H1 (cell line): Measurements from ENCODE around the gene LY6G6C. TPM values are rescaled to one million over a fixed set of nuclear protein-coding genes. Genes with fewer than 3 reads are reported as not detected.

ENCODE experiments used
- CTCF ChIA-PET: fragments of 300-600 bp; sonication (Branson Sonifier 250); formaldehyde crosslinking; loops from one replicate; lab custom pipeline; 2021; ENCODE audit not compliant: partially characterized antibody; lab: Charles Lee
- POLR2A ChIA-PET: fragments of 300-600 bp; sonication (Branson Sonifier 250); formaldehyde crosslinking; loops from one replicate; lab custom pipeline; 2021; ENCODE audit warnings: inconsistent platforms; ENCODE audit not compliant: partially characterized antibody; lab: Charles Lee
- DNase-seq, 2 experiments: peaks; one replicate each; pipeline versions ENCODE4 v3.0.0 to v3.0.0-alpha.2; 2010 to 2022; ENCODE audit warnings: low spot score in 2 of 2, low read depth in 1 of 2, mixed read lengths in 1 of 2
- FAIRE-seq: peaks from 2 replicates; lab custom pipeline; 2011; peaks lifted over from hg19 to GRCh38; lab: Jason Lieb, UNC
- H2AFZ ChIP-seq: 2 replicates; pipeline ENCODE4 v1.8.1; 2012; ENCODE audit warnings: low read length, inconsistent platforms
- H2AK5ac ChIP-seq: 2 replicates; pipeline ENCODE4 v1.6.1; 2013; ENCODE audit warnings: low read depth, low read length
- H2BK120ac ChIP-seq: replicated peaks from 2 replicates; pipeline ENCODE3; 2013; ENCODE audit warnings: low read depth, low read length, inconsistent platforms
- H2BK12ac ChIP-seq: 2 replicates; pipeline ENCODE4 v1.6.1; 2013; ENCODE audit warnings: low read depth, low read length
- H2BK15ac ChIP-seq: 2 replicates; pipeline ENCODE4 v1.6.1; 2013; ENCODE audit warnings: low read length
- H2BK20ac ChIP-seq: 2 replicates; pipeline ENCODE4 v1.6.1; 2013; ENCODE audit warnings: low read length
- H2BK5ac ChIP-seq: 2 replicates; pipeline ENCODE4 v1.6.1; 2013; ENCODE audit warnings: low read depth, low read length
- H3K14ac ChIP-seq: 2 replicates; pipeline ENCODE4 v1.6.1; 2013; ENCODE audit warnings: inconsistent platforms; ENCODE audit not compliant: insufficient read length
- H3K18ac ChIP-seq: 2 replicates; pipeline ENCODE4 v1.6.1; 2013; ENCODE audit warnings: low read length; ENCODE audit errors: extremely low read depth
- H3K23ac ChIP-seq: 2 replicates; pipeline ENCODE4 v1.6.1; 2013; ENCODE audit warnings: inconsistent platforms; ENCODE audit not compliant: insufficient read length
- H3K23me2 ChIP-seq: 2 replicates; pipeline ENCODE4 v1.6.1; 2013; ENCODE audit warnings: low read depth, low read length
- H3K27ac ChIP-seq: 2 replicates; pipeline ENCODE4 v1.6.1; 2011; ENCODE audit warnings: low read depth, low read length, inconsistent platforms
- H3K27me3 ChIP-seq, 4 experiments: replicated peaks in 1 of 4; 1 replicate in 1 of 4; 2 replicates in 3 of 4; pipeline versions ENCODE4 v1.6.1 to v1.8.1; 2011 to 2013; ENCODE audit warnings: low read length in 3 of 4, mild to moderate bottlenecking in 3 of 4, inconsistent platforms in 2 of 4, mixed read lengths in 2 of 4, moderate library complexity in 1 of 4; ENCODE audit not compliant: control insufficient read depth in 3 of 4, insufficient read depth in 3 of 4; ENCODE audit errors: extremely low read depth in 1 of 4
- H3K36me3 ChIP-seq, 4 experiments: 2 replicates each; pipeline versions ENCODE4 v1.6.1 to v1.8.1; 2011 to 2013; ENCODE audit warnings: mild to moderate bottlenecking in 4 of 4, low read length in 3 of 4, moderate library complexity in 2 of 4, control low read depth in 1 of 4, inconsistent platforms in 1 of 4; ENCODE audit not compliant: insufficient read depth in 4 of 4, control insufficient read depth in 2 of 4
- H3K4ac ChIP-seq: replicated peaks from 2 replicates; pipeline ENCODE3; 2013; ENCODE audit warnings: low read length, low read depth, mixed read lengths, inconsistent platforms; ENCODE audit not compliant: insufficient read length
- H3K4me1 ChIP-seq, 4 experiments: replicated peaks in 1 of 4; 1 replicate in 1 of 4; 2 replicates in 3 of 4; pipeline versions ENCODE4 v1.6.1 to v1.8.1; 2011 to 2013; ENCODE audit warnings: low read length in 3 of 4, inconsistent platforms in 2 of 4, mixed read lengths in 1 of 4; ENCODE audit not compliant: insufficient read depth in 4 of 4, control insufficient read depth in 3 of 4
- H3K4me2 ChIP-seq, 2 experiments: 2 replicates each; pipeline versions ENCODE4 v1.6.1 to v1.8.1; 2011 to 2013; ENCODE audit warnings: low read depth in 2 of 2, low read length in 2 of 2, control low read depth in 1 of 2, inconsistent platforms in 1 of 2, mild to moderate bottlenecking in 1 of 2; ENCODE audit not compliant: insufficient read depth in 1 of 2
- H3K4me3 ChIP-seq, 4 experiments: fragments of 200-600, 300-600 bp in 1 of 4; sonication (generic), shearing (Covaris generic), sonication (Bioruptor Twin) in 1 of 4; 2 replicates each; pipeline versions ENCODE4 v1.5.1 to v1.8.1; 2011 to 2016; ENCODE audit warnings: low read length in 4 of 4, low read depth in 3 of 4, control low read depth in 2 of 4, inconsistent platforms in 2 of 4, mild to moderate bottlenecking in 2 of 4, mixed read lengths in 1 of 4, moderate library complexity in 1 of 4; ENCODE audit not compliant: insufficient read depth in 2 of 4; ENCODE audit errors: extremely low read depth in 1 of 4
- H3K56ac ChIP-seq: replicated peaks from 2 replicates; pipeline ENCODE3; 2013; ENCODE audit warnings: low read depth, mild to moderate bottlenecking, mixed read lengths, low read length, inconsistent platforms; ENCODE audit not compliant: insufficient read length
- H3K79me1 ChIP-seq: 2 replicates; pipeline ENCODE4 v1.6.1; 2013; ENCODE audit warnings: low read depth, low read length, control low read depth
- H3K79me2 ChIP-seq, 2 experiments: 2 replicates each; pipeline versions ENCODE4 v1.6.1 to v1.8.1; 2012 to 2013; ENCODE audit warnings: low read length in 2 of 2, mild to moderate bottlenecking in 2 of 2, inconsistent platforms in 1 of 2; ENCODE audit not compliant: insufficient read depth in 2 of 2, control insufficient read depth in 1 of 2
- H3K9ac ChIP-seq, 4 experiments: replicated peaks in 1 of 4; 1 replicate in 1 of 4; 2 replicates in 3 of 4; pipeline versions ENCODE4 v1.6.1 to v1.8.1; 2011 to 2013; ENCODE audit warnings: low read depth in 3 of 4, low read length in 3 of 4, control low read depth in 2 of 4, mild to moderate bottlenecking in 2 of 4, moderate library complexity in 2 of 4, inconsistent platforms in 1 of 4; ENCODE audit errors: extremely low read depth in 1 of 4
- H3K9me3 ChIP-seq, 2 experiments: 2 replicates each; pipeline versions ENCODE4 v1.6.1 to v1.8.1; 2012 to 2013; ENCODE audit warnings: mild to moderate bottlenecking in 2 of 2, moderate library complexity in 2 of 2, control low read depth in 1 of 2, inconsistent platforms in 1 of 2, low read depth in 1 of 2, low read length in 1 of 2, mixed read lengths in 1 of 2; ENCODE audit not compliant: insufficient read depth in 2 of 2
- H4K20me1 ChIP-seq, 2 experiments: replicated peaks in 1 of 2; 2 replicates each; pipeline versions ENCODE3 to v1.8.1; 2011 to 2013; ENCODE audit warnings: inconsistent platforms in 2 of 2, low read length in 2 of 2, mild to moderate bottlenecking in 1 of 2; ENCODE audit not compliant: insufficient read depth in 2 of 2, control insufficient read depth in 1 of 2
- H4K5ac ChIP-seq: 2 replicates; pipeline ENCODE4 v1.6.1; 2013; ENCODE audit warnings: low read length, low read depth, mixed read lengths, inconsistent platforms; ENCODE audit not compliant: insufficient read length
- H4K8ac ChIP-seq: 2 replicates; pipeline ENCODE4 v1.8.0; 2013; ENCODE audit warnings: mild to moderate bottlenecking, moderate library complexity, low read length, inconsistent platforms; ENCODE audit not compliant: insufficient read depth; ENCODE audit errors: extremely low read depth
- H4K91ac ChIP-seq: replicated peaks from 2 replicates; pipeline ENCODE3; 2013; ENCODE audit warnings: low read length, mixed read lengths, inconsistent platforms; ENCODE audit not compliant: insufficient read length
- EP300 ChIP-seq, 2 experiments: IDR thresholded peaks; 1 replicate in 1 of 2; 2 replicates in 1 of 2; pipeline ENCODE4 v1.6.1; 2011 to 2012; ENCODE audit warnings: low read depth in 2 of 2, low read length in 2 of 2, mild to moderate bottlenecking in 2 of 2, borderline replicate concordance in 1 of 2, inconsistent platforms in 1 of 2, moderate library complexity in 1 of 2
- WGBS, 2 experiments: shearing (Covaris generic) in 1 of 2; methylation state at CpG; one replicate each; pipeline versions ENCODE4 v1.1.6 to v1.1.7; 2013 to 2015; ENCODE audit warnings: low lambda C conversion rate in 2 of 2, mixed read lengths in 2 of 2, inconsistent platforms in 1 of 2, low coverage in 1 of 2, missing lambda C conversion rate in 1 of 2; ENCODE audit not compliant: insufficient replicate concordance in 2 of 2, insufficient coverage in 1 of 2, insufficient read length in 1 of 2; ENCODE audit errors: extremely low coverage in 1 of 2, missing lambda C conversion rate in 1 of 2; 5-methylcytosine and 5-hydroxymethylcytosine counted together
- polyA plus RNA-seq, 7 experiments: library from polyadenylated mRNA; depleted of rRNA in 3 of 7; stranded (reverse) in 5 of 7; unstranded in 2 of 7; fragments of >200 nt in 5 of 7; fragments of 200-250 nt in 2 of 7; gene quantifications; 1 replicate in 5 of 7; 2 replicates in 1 of 7; 4 replicates in 1 of 7; pipeline versions ENCODE4 v1.2.1 to v1.2.3, GENCODE V29; 2011 to 2013; ENCODE audit warnings: missing spikeins in 2 of 7, mixed read lengths in 2 of 7
- total RNA-seq: library from RNA; stranded (reverse); fragmentation: NEBNext Ultra II Directional; extraction: Animal tissue kit (Norgen Biotek cat#: 25700); gene quantifications from 2 replicates; pipeline ENCODE4 v1.2.1, GENCODE V29; 2021

Gene LY6G6C
- total and polyA plus RNA-seq, 2 of the 8 experiments (the other 6 are each of a cell fraction or from before 2014, with no cell fraction given) = 0.23 TPM; not detected in 1

- Histone ChIP-seq H3K56ac (no peak overlapping the region), H2BK120ac (no peak overlapping the region), H2BK12ac (no peak overlapping the region), H3K36me3 (peaks cover 1 to 20% (median 14%) of the 10 kb centered on the region in 4 experiments; a peak in 5 of 8 replicates), H3K4ac (no peak overlapping the region), H3K27ac (no peak overlapping the region), H2BK5ac (no peak overlapping the region), H3K14ac (no peak overlapping the region), H4K91ac (no peak overlapping the region), H2BK20ac (no peak overlapping the region), H4K8ac (no peak overlapping the region), H3K27me3 (no peaks in the 10 kb centered on the region), H3K23ac (no peak overlapping the region), H3K4me1 (no peaks in the 10 kb centered on the region), H4K20me1 (no peaks in the 10 kb centered on the region), H3K9ac (no peak overlapping the region), H3K79me2 (no peaks in the 10 kb centered on the region), H3K79me1 (no peaks in the 10 kb centered on the region), H3K23me2 (no peaks in the 10 kb centered on the region), H2AFZ (no peak overlapping the region), H3K18ac (no peak overlapping the region), H3K9me3 (no peaks in the 10 kb centered on the region), H2AK5ac (no peak overlapping the region), H2BK15ac (no peak overlapping the region), H3K4me3 (no peak overlapping the region), H3K4me2 (no peak overlapping the region), H4K5ac (no peak overlapping the region)
- no peak for TF ChIP-seq EP300 (IDR thresholded peaks at IDR 0.05; ENCODE audit: borderline replicate concordance in 1 of 2, low read depth in 2 of 2, low read length in 2 of 2)
- DNase-seq = no peak
- WGBS, 2 experiments = 87% methylated on average over 6 of the region's 6 CpGs; no CpG with 5 or more reads in 1 of the 2 experiments
- no peak for FAIRE-seq
- ChIA-PET POLR2A (interaction anchor here (0.9 to 6.6 kb wide), 10 partner anchors 10 to 147 kb away, joined by 3 to 33 read pairs (median 4); partner anchors contain the start of genes ABHD16A, ATP6V1G2, BAG6 and C6orf47), CTCF (interaction anchor here (0.7 to 2.5 kb wide), 12 partner anchors 14 to 259 kb away, joined by 3 to 10 read pairs (median 3); partner anchors contain the start of genes GPANK1 and VARS1)
Observed at GRCh38 chr6:31693535-31693934, 28.0 kb downstream of the LY6G6C start.
